ENCODE data around the gene TNRC18.
"Not testable (repeated sequence)": the region's sequence is repeated elsewhere in the genome, so short reads cannot be mapped to it uniquely, and the experiment has no call there.

The TNRC18 gene

GRCh38 chr7:5348134-5349004 is 75.3 kb downstream of the TNRC18 start:
- DNase-seq: no peak

GRCh38 chr7:5345671-5346070 is 78.0 kb downstream of the TNRC18 start:
- DNase-seq: no peak

GRCh38 chr7:5345171-5345570 is 78.5 kb downstream of the TNRC18 start:
- no peak for DNase-seq

- DNase-seq: no peak
Observed at GRCh38 chr7:5344342-5344741, 79.3 kb downstream of the TNRC18 start.

- no peak for DNase-seq
Observed at GRCh38 chr7:5343884-5344283, 79.8 kb downstream of the TNRC18 start.

GRCh38 chr7:5342631-5343030 is 81.0 kb downstream of the TNRC18 start:
- no peak for DNase-seq

GRCh38 chr7:5339955-5340354 is 83.7 kb downstream of the TNRC18 start:
- no peak for DNase-seq

GRCh38 chr7:5337047-5337446 is 86.6 kb downstream of the TNRC18 start:
- no peak for DNase-seq

GRCh38 chr7:5334671-5335070 is 89.0 kb downstream of the TNRC18 start:
- DNase-seq: no peak

GRCh38 chr7:5333121-5334045 is 90.3 kb downstream of the TNRC18 start:
- no peak for DNase-seq

- DNase-seq: no peak
Observed at GRCh38 chr7:5332579-5332978, 91.1 kb downstream of the TNRC18 start.

GRCh38 chr7:5330288-5330687 is 93.3 kb downstream of the TNRC18 start:
- no peak for DNase-seq

GRCh38 chr7:5324961-5325360 is 98.7 kb downstream of the TNRC18 start:
- no peak for DNase-seq

- not testable (repeated sequence) for DNase-seq
Observed at GRCh38 chr7:5323800-5324781, 99.5 kb downstream of the TNRC18 start.

GRCh38 chr7:5322621-5323410 is 100.8 kb downstream of the TNRC18 start:
- DNase-seq: no peak

GRCh38 chr7:5320802-5321396 is 102.7 kb downstream of the TNRC18 start:
- no peak for DNase-seq

GRCh38 chr7:5320391-5320790 is 103.2 kb downstream of the TNRC18 start:
- no peak for DNase-seq

- not testable (repeated sequence) for DNase-seq
Observed at GRCh38 chr7:5318613-5319012, 105.0 kb downstream of the TNRC18 start.

- no peak for DNase-seq
Observed at GRCh38 chr7:5315761-5316160, 107.9 kb downstream of the TNRC18 start.

- DNase-seq: no peak
Observed at GRCh38 chr7:5314864-5315263, 108.8 kb downstream of the TNRC18 start.

Measured in GDM1 (cell line).